GM12878 (cell line): Measurements from ENCODE around the gene RPS6KA4. TPM values are rescaled to one million over a fixed set of nuclear protein-coding genes. Genes with fewer than 3 reads are reported as not detected.
A peak's percentile ranks its signal among the peaks of the same experiment; 100 is the strongest.

Experiments used
- BACH1 ChIP-seq: fragments of 450-650 bp; IDR thresholded peaks from 2 replicates; pipeline ENCODE4 v1.6.1; 2017; ENCODE audit warnings: mild to moderate bottlenecking, borderline replicate concordance
- BMI1 ChIP-seq: fragments of 450-650 bp; IDR thresholded peaks from 2 replicates; pipeline ENCODE4 v1.6.1; 2016; ENCODE audit warnings: mild to moderate bottlenecking, moderate library complexity, borderline replicate concordance
- CEBPB ChIP-seq, 2 experiments: fragments of 150-350 bp in 1 of 2; IDR thresholded peaks; 2 replicates each; pipeline ENCODE4 v1.6.1; 2012 to 2014; ENCODE audit warnings: low read depth in 2 of 2, low read length in 2 of 2, borderline replicate concordance in 1 of 2, inconsistent platforms in 1 of 2
- CREM ChIP-seq: IDR thresholded peaks from 2 replicates; pipeline ENCODE4 v1.6.1; 2014; ENCODE audit warnings: antibody characterized with exemption, low read depth
- EGR1 ChIP-seq, 2 experiments: IDR thresholded peaks; 1 replicate in 1 of 2; 2 replicates in 1 of 2; pipeline ENCODE4 v1.6.1; 2011 to 2012; ENCODE audit warnings: low read depth in 2 of 2, low read length in 2 of 2, borderline replicate concordance in 1 of 2, mild to moderate bottlenecking in 1 of 2, moderate library complexity in 1 of 2
- ESRRA ChIP-seq: IDR thresholded peaks from 2 replicates; pipeline ENCODE4 v1.6.1; 2012; ENCODE audit warnings: mild to moderate bottlenecking, low read length, improper control_type of control experiment
- FOXK2 ChIP-seq: fragments of 450-650 bp; IDR thresholded peaks from 2 replicates; pipeline ENCODE4 v1.6.1; 2017; ENCODE audit warnings: mild to moderate bottlenecking, moderate library complexity
- GABPA ChIP-seq: IDR thresholded peaks from 2 replicates; pipeline ENCODE4 v1.6.1; 2014; ENCODE audit warnings: antibody characterized with exemption, low read depth, mild to moderate bottlenecking, inconsistent platforms
- GATAD2B ChIP-seq: fragments of 450-650 bp; conservative IDR thresholded peaks from 2 replicates; pipeline ENCODE4 v1.6.1; 2017; ENCODE audit warnings: low read depth, mild to moderate bottlenecking, moderate library complexity
- HCFC1 ChIP-seq: fragments of 150-350 bp; IDR thresholded peaks from 2 replicates; pipeline ENCODE4 v1.6.1; 2014; ENCODE audit warnings: low read length
- IKZF1 ChIP-seq: fragments of 450-650 bp; conservative IDR thresholded peaks from 2 replicates; pipeline ENCODE4 v1.6.1; 2017; ENCODE audit warnings: antibody characterized with exemption, mild to moderate bottlenecking
- IKZF2 ChIP-seq, 2 experiments: fragments of 450-650 bp; IDR thresholded peaks; 2 replicates each; pipeline ENCODE4 v1.6.1; 2017; ENCODE audit warnings: mild to moderate bottlenecking in 2 of 2, moderate library complexity in 2 of 2
- KDM1A ChIP-seq: fragments of 200-600 bp; sonication (generic); IDR thresholded peaks from 2 replicates; pipeline ENCODE4 v1.6.1; 2016; ENCODE audit warnings: borderline replicate concordance
- NFYA ChIP-seq: IDR thresholded peaks from 2 replicates; pipeline ENCODE4 v1.6.1; 2011; ENCODE audit warnings: low read depth, mild to moderate bottlenecking, low read length, improper control_type of control experiment, borderline replicate concordance
- NKRF ChIP-seq: fragments of 450-650 bp; conservative IDR thresholded peaks from 2 replicates; pipeline ENCODE4 v1.6.1; 2017; ENCODE audit warnings: mild to moderate bottlenecking, moderate library complexity
- POLR2AphosphoS5 ChIP-seq: IDR thresholded peaks from 2 replicates; pipeline ENCODE4 v1.6.1; 2011; ENCODE audit warnings: mild to moderate bottlenecking, low read length, inconsistent platforms
- RCOR1 ChIP-seq: conservative IDR thresholded peaks from 2 replicates; pipeline ENCODE4 v1.6.1; 2012; ENCODE audit warnings: low read depth, low read length, improper control_type of control experiment
- REST ChIP-seq: IDR thresholded peaks from 2 replicates; pipeline ENCODE4 v1.6.1; 2012; ENCODE audit warnings: mild to moderate bottlenecking, low read depth, low read length
- RFX5 ChIP-seq: IDR thresholded peaks from 2 replicates; pipeline ENCODE4 v1.6.1; 2011; ENCODE audit warnings: low read depth, low read length, improper control_type of control experiment
- SMAD1 ChIP-seq: fragments of 450-650 bp; IDR thresholded peaks from 2 replicates; pipeline ENCODE4 v1.6.1; 2018; ENCODE audit warnings: mild to moderate bottlenecking, low read depth; ENCODE audit not compliant: partially characterized antibody
- SP1 ChIP-seq: IDR thresholded peaks from one replicate; pipeline ENCODE4 v1.6.1; 2011; ENCODE audit warnings: low read depth, low read length
- WRNIP1 ChIP-seq: IDR thresholded peaks from 2 replicates; pipeline ENCODE4 v1.6.1; 2011; ENCODE audit warnings: low read depth, low read length, improper control_type of control experiment, borderline replicate concordance
- ZNF217 ChIP-seq: fragments of 450-650 bp; IDR thresholded peaks from 2 replicates; pipeline ENCODE4 v1.6.1; 2017; ENCODE audit warnings: antibody characterized with exemption, mild to moderate bottlenecking
- ZNF274 ChIP-seq: IDR thresholded peaks from one replicate; pipeline ENCODE4 v1.8.0; 2011; ENCODE audit not compliant: insufficient read length, insufficient read depth
- ZSCAN29 ChIP-seq: fragments of 450-650 bp; IDR thresholded peaks from 2 replicates; pipeline ENCODE4 v1.6.1; 2017; ENCODE audit warnings: mild to moderate bottlenecking, moderate library complexity
- polyA plus RNA-seq, 11 experiments: library from polyadenylated mRNA; depleted of rRNA in 4 of 11; unstranded in 6 of 11; stranded (reverse) in 5 of 11; fragments of >200 nt; fragmentation: Nextera tagmentation in 4 of 11; fragmentation: Illumina TruSeq in 1 of 11; extraction: Ambion mirVana in 4 of 11; extraction: Trizol in 1 of 11; gene quantifications; 1 replicate in 1 of 11; 2 replicates in 10 of 11; pipeline versions ENCODE4 v1.2.1 to v1.2.3, GENCODE V29; 2011 to 2016; ENCODE audit warnings: inconsistent platforms in 2 of 11, missing spikeins in 2 of 11, low read depth in 1 of 11
- total RNA-seq, 4 experiments: library from RNA; depleted of rRNA in 3 of 4; stranded (reverse); fragments of >200 nt in 3 of 4; fragmentation: Illumina TruSeq in 1 of 4; extraction: Trizol in 1 of 4; gene quantifications; 2 replicates each; pipeline versions ENCODE4 v1.2.1 to v1.2.3, GENCODE V29; 2013 to 2021

RPS6KA4 gene
- total and polyA plus RNA-seq, 10 of the 15 experiments (the other 5 are each of a cell fraction or from before 2014, with no cell fraction given), result 0.34 to 32.6 (median 11.3) TPM

- TF ChIP-seq ESRRA, result 0 out of 2 replicates have a peak, but pooled peaks have one; percentile 7
- peak; percentile 32 for TF ChIP-seq SMAD1
- TF ChIP-seq ZNF274, result no peak
- no peak for TF ChIP-seq CREM
- TF ChIP-seq ZSCAN29, result no peak
- peak; percentile 62 for TF ChIP-seq NKRF
- TF ChIP-seq IKZF2 (IDR thresholded peaks at IDR 0.05), result no peak
- TF ChIP-seq ZNF217, result no peak
- TF ChIP-seq HCFC1, result no peak; the same call in 1 of the 2 replicates
- peak; percentile 91 for TF ChIP-seq BACH1
- TF ChIP-seq REST, result no peak
- TF ChIP-seq EGR1 (IDR thresholded peaks at IDR 0.05; ENCODE audit: borderline replicate concordance in 1 of 2, low read depth in 2 of 2, low read length in 2 of 2), result no peak
- peak; percentile 77 for TF ChIP-seq GATAD2B
- no peak for TF ChIP-seq RCOR1
- peak; percentile 43 for TF ChIP-seq SP1
- no peak for TF ChIP-seq GABPA
- TF ChIP-seq POLR2AphosphoS5, result peak; percentile 57; the same call in 1 of the 2 replicates
- peak; percentile 65; the same call in 1 of the 2 replicates for TF ChIP-seq IKZF1
- no peak for TF ChIP-seq RFX5
- no peak for TF ChIP-seq NFYA
- no peak for TF ChIP-seq CEBPB (IDR thresholded peaks at IDR 0.05; ENCODE audit: borderline replicate concordance in 1 of 2, low read depth in 2 of 2, low read length in 2 of 2)
- no peak for TF ChIP-seq WRNIP1
- no peak for TF ChIP-seq BMI1
- TF ChIP-seq KDM1A, result no peak
- TF ChIP-seq FOXK2, result no peak
Observed at GRCh38 chr11:64317961-64318765, 40.8 kb upstream of the RPS6KA4 start, which contains the start of gene PRDX5 (continued).
